ENCODE data around the gene FAM181A.

DNA sequence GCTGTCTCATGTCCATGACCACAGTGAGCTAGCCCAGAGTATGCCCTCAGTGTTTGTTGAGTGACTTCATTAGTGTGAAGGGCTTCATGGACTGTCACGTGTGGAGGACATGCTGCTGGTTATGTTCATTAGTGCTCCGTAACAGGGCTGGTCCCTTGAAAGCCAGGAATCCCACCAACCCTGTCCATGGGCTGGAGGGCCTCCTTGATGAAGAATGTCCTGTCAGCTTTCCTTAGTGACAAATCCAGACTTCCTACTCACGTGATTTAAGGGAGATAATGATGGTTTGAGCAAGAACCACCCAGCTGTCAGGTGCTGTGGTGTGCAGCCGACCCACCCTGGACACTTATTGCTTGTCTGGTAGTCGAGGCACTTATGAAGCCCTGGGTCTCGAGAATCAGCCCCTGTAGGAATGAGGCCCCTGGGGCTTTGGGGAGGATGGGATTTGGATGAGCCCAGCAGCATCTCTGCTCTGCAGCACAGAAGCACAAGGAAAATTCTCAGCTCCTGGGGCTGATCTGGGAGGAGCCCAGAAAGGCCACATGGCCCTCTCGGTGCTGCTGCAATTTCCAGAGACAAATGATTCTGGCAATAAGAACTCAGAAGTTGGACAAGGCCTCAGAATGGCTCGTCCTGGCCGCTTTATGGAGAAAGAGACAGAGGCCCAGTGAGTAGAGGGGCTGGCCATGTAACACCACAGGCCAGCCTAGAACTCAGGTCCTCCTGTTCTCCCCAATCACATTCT, 37.2 kb upstream of the FAM181A start:
- TF ChIP-seq CTCF (IDR thresholded peaks at IDR 0.05; ENCODE audit: borderline replicate concordance, extremely low read depth, low read length, poor library complexity, severe bottlenecking) (no peak), EZH2 (IDR thresholded peaks at IDR 0.05; ENCODE audit: borderline replicate concordance, low read depth, low read length, severe bottlenecking) (no peak)

Measured in DND-41 (cell line).